WTC11 (cell line): Measurements from ENCODE around the gene SGO2. TPM values are rescaled to one million over a fixed set of nuclear protein-coding genes. Genes with fewer than 3 reads are reported as not detected.

Source experiments
- ATAC-seq: fragments of 200-7000 bp; cut with Tn5 transposase; 2 replicates; pipeline ENCODE4 v1.10.0; 2021; ENCODE audit warnings: mild to moderate bottlenecking, moderate library complexity
- CTCF ChIA-PET: fragments of 300-600 bp; sonication (Branson Sonifier 250); formaldehyde crosslinking; loops from one replicate; lab custom pipeline; 2021; ENCODE audit warnings: antibody characterized with exemption; lab: Charles Lee
- POLR2A ChIA-PET: fragments of 350-600 bp; sonication (Branson Sonifier 250); formaldehyde crosslinking; loops from one replicate; lab custom pipeline; 2021; ENCODE audit warnings: antibody characterized with exemption; lab: Charles Lee
- DNase-seq: peaks from one replicate; pipeline ENCODE4 v3.0.0; 2021; ENCODE audit warnings: low spot score
- H3K27ac Mint-ChIP-seq: 2 replicates; pipeline ENCODE4 v1.8.0; 2021; ENCODE audit warnings: mixed read lengths
- H3K27me3 Mint-ChIP-seq: 2 replicates; pipeline ENCODE4 v1.8.0; 2021; ENCODE audit warnings: low read depth, mild to moderate bottlenecking, moderate library complexity, mixed read lengths
- H3K36me3 Mint-ChIP-seq: 2 replicates; pipeline ENCODE4 v1.8.0; 2021; ENCODE audit warnings: mixed read lengths
- H3K4me1 Mint-ChIP-seq: 2 replicates; pipeline ENCODE4 v1.8.0; 2022; ENCODE audit warnings: mixed read lengths
- H3K4me3 Mint-ChIP-seq: 2 replicates; pipeline ENCODE4 v1.8.0; 2021; ENCODE audit warnings: mild to moderate bottlenecking, moderate library complexity, mixed read lengths
- H3K9me3 Mint-ChIP-seq: 2 replicates; pipeline ENCODE4 v1.8.0; 2021; ENCODE audit warnings: mixed read lengths
- CBFB ChIP-seq: sonication (generic); formaldehyde crosslinking; IDR thresholded peaks from 2 replicates; pipeline ENCODE4 v1.8.1; 2022; ENCODE audit warnings: mild to moderate bottlenecking, low read depth, missing genetic modification reagents
- KAT7 ChIP-seq: sonication (generic); formaldehyde crosslinking; IDR thresholded peaks from 2 replicates; pipeline ENCODE4 v1.8.1; 2023; ENCODE audit warnings: missing genetic modification reagents, mild to moderate bottlenecking, borderline replicate concordance
- NR3C1 ChIP-seq: sonication (generic); formaldehyde crosslinking; conservative IDR thresholded peaks from 2 replicates; pipeline ENCODE4 v1.8.1; 2023; ENCODE audit warnings: low read depth, mild to moderate bottlenecking, missing genetic modification reagents
- OVOL2 ChIP-seq: fragments of 250-450 bp; sonication (Bioruptor Pico); IDR thresholded peaks from 2 replicates; pipeline ENCODE4 v1.9.0; 2021; ENCODE audit warnings: mild to moderate bottlenecking, borderline replicate concordance
- SMAD3 ChIP-seq: sonication (generic); formaldehyde crosslinking; IDR thresholded peaks from 2 replicates; pipeline ENCODE4 v1.8.0; 2022; ENCODE audit warnings: missing genetic modification reagents, mild to moderate bottlenecking, borderline replicate concordance
- TCF7 ChIP-seq: sonication (generic); formaldehyde crosslinking; IDR thresholded peaks from 2 replicates; pipeline ENCODE4 v1.8.0; 2022; ENCODE audit warnings: mild to moderate bottlenecking, low read depth, missing genetic modification reagents, moderate library complexity
- TEAD4 ChIP-seq: sonication (generic); formaldehyde crosslinking; IDR thresholded peaks from 2 replicates; pipeline ENCODE4 v1.8.0; 2022; ENCODE audit warnings: mild to moderate bottlenecking, missing genetic modification reagents
- ZNF671 ChIP-seq: fragments of 250-450 bp; sonication (Bioruptor Pico); IDR thresholded peaks from 2 replicates; pipeline ENCODE4 v1.8.0; 2021; ENCODE audit warnings: mild to moderate bottlenecking
- total RNA-seq: library from RNA; stranded (reverse); gene quantifications from 3 replicates; pipeline ENCODE4 v1.2.3, GENCODE V29; 2021
- TF ChIP-seq, protein P1 (sequence below): fragments of 200-600 bp; IDR thresholded peaks from 2 replicates; pipeline ENCODE4 v1.8.0; 2022; ENCODE audit warnings: antibody characterized with exemption
- TF ChIP-seq, protein P2 (sequence below): fragments of 250-450 bp; sonication (Bioruptor Pico); conservative IDR thresholded peaks from 2 replicates; pipeline ENCODE4 v1.9.0; 2021; ENCODE audit warnings: mild to moderate bottlenecking
- TF ChIP-seq, protein P3 (sequence below): fragments of 250-450 bp; sonication (Bioruptor Pico); IDR thresholded peaks from 2 replicates; pipeline ENCODE4 v1.8.0; 2021; ENCODE audit warnings: mild to moderate bottlenecking
- TF ChIP-seq, protein P4 (sequence below): sonication (generic); formaldehyde crosslinking; IDR thresholded peaks from 2 replicates; pipeline ENCODE4 v1.8.1; 2023; ENCODE audit warnings: mild to moderate bottlenecking, moderate library complexity, missing genetic modification reagents
- TF ChIP-seq, protein P5 (sequence below): sonication (generic); formaldehyde crosslinking; IDR thresholded peaks from 2 replicates; pipeline ENCODE4 v1.8.0; 2023; ENCODE audit warnings: mild to moderate bottlenecking, missing genetic modification reagents
- TF ChIP-seq, protein P6 (sequence below): sonication (generic); formaldehyde crosslinking; IDR thresholded peaks from 2 replicates; pipeline ENCODE4 v1.8.0; 2023; ENCODE audit warnings: missing genetic modification reagents, mild to moderate bottlenecking, borderline replicate concordance
- TF ChIP-seq, protein P7 (sequence below): sonication (generic); formaldehyde crosslinking; IDR thresholded peaks from 2 replicates; pipeline ENCODE4 v1.8.1; 2022; ENCODE audit warnings: low read depth, mild to moderate bottlenecking, moderate library complexity, missing genetic modification reagents, borderline replicate concordance

SGO2 gene
- total RNA-seq, 1 experiment from 2014 or later, result 34.1 TPM

DNA sequence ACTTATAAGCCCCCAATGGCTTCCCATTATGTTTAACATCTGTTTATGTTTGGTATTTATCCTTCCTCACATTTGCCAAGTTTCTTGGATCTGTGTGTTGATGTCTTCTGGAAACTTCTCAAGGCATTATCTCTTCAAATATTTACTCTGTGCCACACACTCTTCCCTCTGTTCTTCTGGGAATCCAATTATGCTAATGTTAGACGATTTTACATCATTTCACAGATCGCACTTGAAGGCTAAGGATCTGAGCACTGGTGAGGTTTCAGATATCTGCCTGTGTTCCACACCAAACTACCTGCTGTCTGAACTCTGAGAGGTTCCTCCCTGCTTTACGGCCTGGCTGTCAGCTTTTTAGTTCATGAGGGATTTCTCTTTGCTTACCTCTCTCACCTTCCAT lies 69.9 kb downstream of the SGO2 start (continued):
- TF ChIP-seq, protein P1, sequence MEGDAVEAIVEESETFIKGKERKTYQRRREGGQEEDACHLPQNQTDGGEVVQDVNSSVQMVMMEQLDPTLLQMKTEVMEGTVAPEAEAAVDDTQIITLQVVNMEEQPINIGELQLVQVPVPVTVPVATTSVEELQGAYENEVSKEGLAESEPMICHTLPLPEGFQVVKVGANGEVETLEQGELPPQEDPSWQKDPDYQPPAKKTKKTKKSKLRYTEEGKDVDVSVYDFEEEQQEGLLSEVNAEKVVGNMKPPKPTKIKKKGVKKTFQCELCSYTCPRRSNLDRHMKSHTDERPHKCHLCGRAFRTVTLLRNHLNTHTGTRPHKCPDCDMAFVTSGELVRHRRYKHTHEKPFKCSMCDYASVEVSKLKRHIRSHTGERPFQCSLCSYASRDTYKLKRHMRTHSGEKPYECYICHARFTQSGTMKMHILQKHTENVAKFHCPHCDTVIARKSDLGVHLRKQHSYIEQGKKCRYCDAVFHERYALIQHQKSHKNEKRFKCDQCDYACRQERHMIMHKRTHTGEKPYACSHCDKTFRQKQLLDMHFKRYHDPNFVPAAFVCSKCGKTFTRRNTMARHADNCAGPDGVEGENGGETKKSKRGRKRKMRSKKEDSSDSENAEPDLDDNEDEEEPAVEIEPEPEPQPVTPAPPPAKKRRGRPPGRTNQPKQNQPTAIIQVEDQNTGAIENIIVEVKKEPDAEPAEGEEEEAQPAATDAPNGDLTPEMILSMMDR, result no peak
- TF ChIP-seq ZNF671 (CRISPR knock-in tag) (no peak), CBFB (CRISPR knock-in tag) (no peak), SMAD3 (no peak), NR3C1 (CRISPR knock-in tag) (no peak), TEAD4 (CRISPR knock-in tag) (no peak), OVOL2 (CRISPR knock-in tag) (no peak), KAT7 (no peak)
- TF ChIP-seq, protein P2, sequence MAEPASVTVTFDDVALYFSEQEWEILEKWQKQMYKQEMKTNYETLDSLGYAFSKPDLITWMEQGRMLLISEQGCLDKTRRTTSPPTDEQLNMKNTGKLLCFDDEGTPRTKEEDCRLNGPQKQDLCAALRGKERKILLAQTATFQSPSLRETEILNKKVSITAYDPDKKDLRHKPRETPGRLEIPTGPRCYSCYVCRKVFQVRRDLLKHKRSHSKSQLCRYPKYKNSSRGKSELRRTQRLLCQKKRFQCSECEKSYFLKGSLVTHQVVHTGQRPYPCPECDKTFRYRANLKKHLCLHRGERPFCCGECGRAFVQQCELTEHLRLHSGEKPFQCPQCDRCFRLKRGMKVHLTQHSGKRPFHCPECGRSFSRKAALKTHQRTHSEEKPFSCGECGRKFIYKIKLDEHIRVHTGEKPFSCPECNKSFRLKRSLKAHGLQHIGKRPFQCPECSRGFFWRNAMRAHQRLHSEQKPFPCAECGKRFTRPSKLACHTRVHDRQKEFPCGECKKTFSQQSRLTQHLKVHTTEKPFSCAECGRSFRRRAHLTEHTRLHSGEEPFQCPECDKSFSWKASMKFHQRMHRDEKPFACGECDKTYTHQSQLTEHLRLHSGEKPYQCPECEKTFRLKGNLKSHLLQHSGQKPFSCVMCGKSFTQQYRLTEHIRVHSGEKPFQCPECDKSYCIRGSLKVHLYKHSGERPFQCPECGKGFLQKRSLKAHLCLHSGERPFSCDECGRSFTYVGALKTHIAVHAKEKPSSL, result no peak
- TF ChIP-seq, protein P3, sequence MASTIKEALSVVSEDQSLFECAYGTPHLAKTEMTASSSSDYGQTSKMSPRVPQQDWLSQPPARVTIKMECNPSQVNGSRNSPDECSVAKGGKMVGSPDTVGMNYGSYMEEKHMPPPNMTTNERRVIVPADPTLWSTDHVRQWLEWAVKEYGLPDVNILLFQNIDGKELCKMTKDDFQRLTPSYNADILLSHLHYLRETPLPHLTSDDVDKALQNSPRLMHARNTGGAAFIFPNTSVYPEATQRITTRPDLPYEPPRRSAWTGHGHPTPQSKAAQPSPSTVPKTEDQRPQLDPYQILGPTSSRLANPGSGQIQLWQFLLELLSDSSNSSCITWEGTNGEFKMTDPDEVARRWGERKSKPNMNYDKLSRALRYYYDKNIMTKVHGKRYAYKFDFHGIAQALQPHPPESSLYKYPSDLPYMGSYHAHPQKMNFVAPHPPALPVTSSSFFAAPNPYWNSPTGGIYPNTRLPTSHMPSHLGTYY (CRISPR knock-in tag), result no peak

DNA sequence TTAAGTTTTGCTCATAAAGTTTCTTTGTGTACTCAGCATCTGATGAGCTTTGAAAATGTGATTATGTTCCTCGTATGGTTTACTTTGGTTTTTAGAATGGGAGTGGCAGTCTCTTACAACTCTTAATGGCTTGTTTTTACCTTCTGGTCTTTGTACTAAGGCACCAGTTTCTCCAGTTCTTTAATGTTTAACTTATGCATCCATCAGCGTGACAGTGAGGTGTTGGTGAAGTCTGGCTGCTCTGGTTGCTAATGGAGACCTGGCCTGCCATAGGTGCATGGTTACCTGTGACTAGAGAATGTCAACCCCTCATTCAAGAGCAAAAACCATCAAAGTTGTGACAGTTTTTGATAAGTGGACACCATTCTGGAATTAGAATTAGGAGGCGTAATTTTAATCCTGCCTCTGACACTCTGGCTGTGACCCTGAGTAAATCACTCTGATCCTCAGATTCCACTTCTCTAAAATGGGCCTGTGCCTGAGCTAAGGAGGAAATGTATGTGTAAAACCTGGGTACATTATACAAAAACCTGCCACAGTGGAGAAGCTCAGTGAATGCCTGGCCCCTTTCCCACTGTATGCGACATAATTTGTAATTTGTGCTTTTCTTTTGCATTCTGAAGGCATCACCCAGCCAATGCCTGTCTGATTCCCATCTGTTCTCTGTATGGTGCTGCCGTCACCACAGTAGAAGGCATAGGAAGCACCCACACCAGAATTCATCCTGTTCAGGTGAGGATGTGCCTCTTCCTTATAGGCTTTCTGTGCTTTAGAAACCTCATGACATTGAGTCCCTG lies 71.0 kb downstream of the SGO2 start:
- CTCF ChIA-PET, result no interaction called here

DNA sequence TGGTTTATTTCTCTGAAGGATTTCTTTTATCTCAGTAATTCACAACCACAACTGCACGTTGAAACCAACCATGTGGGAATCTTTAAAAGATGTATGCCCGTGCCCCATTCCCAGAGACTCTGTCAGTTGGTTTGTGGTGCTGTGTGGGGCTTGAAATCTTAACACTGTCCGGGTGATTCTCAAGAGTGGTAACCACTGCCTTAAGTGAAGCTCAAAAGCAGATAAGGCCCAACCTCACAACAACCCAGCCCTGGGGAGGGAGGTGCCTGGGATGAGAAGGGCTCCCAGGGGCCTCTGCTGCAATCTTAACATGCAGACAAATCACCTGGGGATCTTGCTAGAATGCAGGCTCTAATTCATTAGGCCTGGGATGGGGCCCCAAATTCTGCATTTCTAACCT lies 73.2 kb downstream of the SGO2 start:
- Mint-ChIP-seq H3K27me3 (peaks cover 2% of the 10 kb centered on the region; the same call in 1 of the 2 replicates), H3K4me3 (no peak overlapping the region), H3K9me3 (no peaks in the 10 kb centered on the region), H3K27ac (no peak overlapping the region), H3K36me3 (no peaks in the 10 kb centered on the region), H3K4me1 (no peaks in the 10 kb centered on the region)
- ChIA-PET CTCF (no interaction called here), POLR2A (no interaction called here)
- ATAC-seq, result no peak
- DNase-seq, result no peak
- TF ChIP-seq, protein P4, sequence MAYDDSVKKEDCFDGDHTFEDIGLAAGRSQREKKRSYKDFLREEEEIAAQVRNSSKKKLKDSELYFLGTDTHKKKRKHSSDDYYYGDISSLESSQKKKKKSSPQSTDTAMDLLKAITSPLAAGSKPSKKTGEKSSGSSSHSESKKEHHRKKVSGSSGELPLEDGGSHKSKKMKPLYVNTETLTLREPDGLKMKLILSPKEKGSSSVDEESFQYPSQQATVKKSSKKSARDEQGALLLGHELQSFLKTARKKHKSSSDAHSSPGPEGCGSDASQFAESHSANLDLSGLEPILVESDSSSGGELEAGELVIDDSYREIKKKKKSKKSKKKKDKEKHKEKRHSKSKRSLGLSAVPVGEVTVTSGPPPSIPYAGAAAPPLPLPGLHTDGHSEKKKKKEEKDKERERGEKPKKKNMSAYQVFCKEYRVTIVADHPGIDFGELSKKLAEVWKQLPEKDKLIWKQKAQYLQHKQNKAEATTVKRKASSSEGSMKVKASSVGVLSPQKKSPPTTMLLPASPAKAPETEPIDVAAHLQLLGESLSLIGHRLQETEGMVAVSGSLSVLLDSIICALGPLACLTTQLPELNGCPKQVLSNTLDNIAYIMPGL, result no peak
- TF ChIP-seq, protein P5, sequence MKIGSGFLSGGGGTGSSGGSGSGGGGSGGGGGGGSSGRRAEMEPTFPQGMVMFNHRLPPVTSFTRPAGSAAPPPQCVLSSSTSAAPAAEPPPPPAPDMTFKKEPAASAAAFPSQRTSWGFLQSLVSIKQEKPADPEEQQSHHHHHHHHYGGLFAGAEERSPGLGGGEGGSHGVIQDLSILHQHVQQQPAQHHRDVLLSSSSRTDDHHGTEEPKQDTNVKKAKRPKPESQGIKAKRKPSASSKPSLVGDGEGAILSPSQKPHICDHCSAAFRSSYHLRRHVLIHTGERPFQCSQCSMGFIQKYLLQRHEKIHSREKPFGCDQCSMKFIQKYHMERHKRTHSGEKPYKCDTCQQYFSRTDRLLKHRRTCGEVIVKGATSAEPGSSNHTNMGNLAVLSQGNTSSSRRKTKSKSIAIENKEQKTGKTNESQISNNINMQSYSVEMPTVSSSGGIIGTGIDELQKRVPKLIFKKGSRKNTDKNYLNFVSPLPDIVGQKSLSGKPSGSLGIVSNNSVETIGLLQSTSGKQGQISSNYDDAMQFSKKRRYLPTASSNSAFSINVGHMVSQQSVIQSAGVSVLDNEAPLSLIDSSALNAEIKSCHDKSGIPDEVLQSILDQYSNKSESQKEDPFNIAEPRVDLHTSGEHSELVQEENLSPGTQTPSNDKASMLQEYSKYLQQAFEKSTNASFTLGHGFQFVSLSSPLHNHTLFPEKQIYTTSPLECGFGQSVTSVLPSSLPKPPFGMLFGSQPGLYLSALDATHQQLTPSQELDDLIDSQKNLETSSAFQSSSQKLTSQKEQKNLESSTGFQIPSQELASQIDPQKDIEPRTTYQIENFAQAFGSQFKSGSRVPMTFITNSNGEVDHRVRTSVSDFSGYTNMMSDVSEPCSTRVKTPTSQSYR, result no peak
- TF ChIP-seq, protein P6, sequence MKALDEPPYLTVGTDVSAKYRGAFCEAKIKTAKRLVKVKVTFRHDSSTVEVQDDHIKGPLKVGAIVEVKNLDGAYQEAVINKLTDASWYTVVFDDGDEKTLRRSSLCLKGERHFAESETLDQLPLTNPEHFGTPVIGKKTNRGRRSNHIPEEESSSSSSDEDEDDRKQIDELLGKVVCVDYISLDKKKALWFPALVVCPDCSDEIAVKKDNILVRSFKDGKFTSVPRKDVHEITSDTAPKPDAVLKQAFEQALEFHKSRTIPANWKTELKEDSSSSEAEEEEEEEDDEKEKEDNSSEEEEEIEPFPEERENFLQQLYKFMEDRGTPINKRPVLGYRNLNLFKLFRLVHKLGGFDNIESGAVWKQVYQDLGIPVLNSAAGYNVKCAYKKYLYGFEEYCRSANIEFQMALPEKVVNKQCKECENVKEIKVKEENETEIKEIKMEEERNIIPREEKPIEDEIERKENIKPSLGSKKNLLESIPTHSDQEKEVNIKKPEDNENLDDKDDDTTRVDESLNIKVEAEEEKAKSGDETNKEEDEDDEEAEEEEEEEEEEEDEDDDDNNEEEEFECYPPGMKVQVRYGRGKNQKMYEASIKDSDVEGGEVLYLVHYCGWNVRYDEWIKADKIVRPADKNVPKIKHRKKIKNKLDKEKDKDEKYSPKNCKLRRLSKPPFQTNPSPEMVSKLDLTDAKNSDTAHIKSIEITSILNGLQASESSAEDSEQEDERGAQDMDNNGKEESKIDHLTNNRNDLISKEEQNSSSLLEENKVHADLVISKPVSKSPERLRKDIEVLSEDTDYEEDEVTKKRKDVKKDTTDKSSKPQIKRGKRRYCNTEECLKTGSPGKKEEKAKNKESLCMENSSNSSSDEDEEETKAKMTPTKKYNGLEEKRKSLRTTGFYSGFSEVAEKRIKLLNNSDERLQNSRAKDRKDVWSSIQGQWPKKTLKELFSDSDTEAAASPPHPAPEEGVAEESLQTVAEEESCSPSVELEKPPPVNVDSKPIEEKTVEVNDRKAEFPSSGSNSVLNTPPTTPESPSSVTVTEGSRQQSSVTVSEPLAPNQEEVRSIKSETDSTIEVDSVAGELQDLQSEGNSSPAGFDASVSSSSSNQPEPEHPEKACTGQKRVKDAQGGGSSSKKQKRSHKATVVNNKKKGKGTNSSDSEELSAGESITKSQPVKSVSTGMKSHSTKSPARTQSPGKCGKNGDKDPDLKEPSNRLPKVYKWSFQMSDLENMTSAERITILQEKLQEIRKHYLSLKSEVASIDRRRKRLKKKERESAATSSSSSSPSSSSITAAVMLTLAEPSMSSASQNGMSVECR (CRISPR knock-in tag), result no peak

More for the DNA sequence above, 71.0 kb downstream of the SGO2 start:
- TF ChIP-seq, protein P7, sequence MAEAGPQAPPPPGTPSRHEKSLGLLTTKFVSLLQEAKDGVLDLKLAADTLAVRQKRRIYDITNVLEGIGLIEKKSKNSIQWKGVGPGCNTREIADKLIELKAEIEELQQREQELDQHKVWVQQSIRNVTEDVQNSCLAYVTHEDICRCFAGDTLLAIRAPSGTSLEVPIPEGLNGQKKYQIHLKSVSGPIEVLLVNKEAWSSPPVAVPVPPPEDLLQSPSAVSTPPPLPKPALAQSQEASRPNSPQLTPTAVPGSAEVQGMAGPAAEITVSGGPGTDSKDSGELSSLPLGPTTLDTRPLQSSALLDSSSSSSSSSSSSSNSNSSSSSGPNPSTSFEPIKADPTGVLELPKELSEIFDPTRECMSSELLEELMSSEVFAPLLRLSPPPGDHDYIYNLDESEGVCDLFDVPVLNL (CRISPR knock-in tag), result no peak
- no peak for TF ChIP-seq TCF7 (CRISPR knock-in tag)
- Mint-ChIP-seq H3K9me3 (no peaks in the 10 kb centered on the region), H3K27ac (no peak overlapping the region), H3K4me1 (no peaks in the 10 kb centered on the region), H3K4me3 (no peak overlapping the region), H3K36me3 (no peaks in the 10 kb centered on the region), H3K27me3 (peaks cover 2% of the 10 kb centered on the region; the same call in 1 of the 2 replicates)
- ATAC-seq (no peak), DNase-seq (no peak)
- POLR2A ChIA-PET, result no interaction called here
